Endothelial cell of umbilical vein (primary cell): ENCODE measurements around the gene MPDU1. TPM values are rescaled to one million over a fixed set of nuclear protein-coding genes. Genes with fewer than 3 reads are reported as not detected.
A peak's percentile ranks its signal among the peaks of the same experiment; 100 is the strongest.

Experiments
- BruUV-seq: library from RNA; stranded (reverse); fragments of 400-500 nt; replicated peaks from 2 replicates; lab custom pipeline; 2021; lab: Mats Ljungman, UMichigan
- CTCF ChIA-PET: fragments of 300-600, 350-600 bp; sonication (Branson Sonifier 250); formaldehyde crosslinking; loops from one replicate; lab custom pipeline; 2021; ENCODE audit warnings: antibody characterized with exemption, inconsistent platforms; lab: Charles Lee
- POLR2A ChIA-PET: fragments of 300-600, 350-600 bp; sonication (Branson Sonifier 250); formaldehyde crosslinking; loops from one replicate; lab custom pipeline; 2021; ENCODE audit warnings: antibody characterized with exemption, inconsistent platforms; lab: Charles Lee
- DNase-seq: peaks from one replicate; pipeline ENCODE4 v3.0.0-alpha.2; 2011; ENCODE audit warnings: low read depth, low spot score
- FAIRE-seq: peaks from 2 replicates; lab custom pipeline; 2011; peaks lifted over from hg19 to GRCh38; lab: Jason Lieb, UNC
- H2AFZ ChIP-seq: 2 replicates; pipeline ENCODE4 v1.6.0; 2012; ENCODE audit warnings: low read depth, low read length, control low read depth, inconsistent platforms
- H3K27ac ChIP-seq: 2 replicates; pipeline ENCODE4 v1.5.1; 2011; ENCODE audit warnings: low read depth, mild to moderate bottlenecking, control low read depth, low read length, moderate library complexity; ENCODE audit not compliant: insufficient read depth
- H3K27me3 ChIP-seq, 2 experiments: 2 replicates each; pipeline versions ENCODE4 v1.6.0 to v1.6.1; 2011; ENCODE audit warnings: low read length in 2 of 2, mixed read lengths in 1 of 2; ENCODE audit not compliant: control insufficient read depth in 2 of 2, insufficient read depth in 2 of 2
- H3K36me3 ChIP-seq, 2 experiments: 2 replicates in 1 of 2; 3 replicates in 1 of 2; pipeline ENCODE4 v1.5.1; 2011; ENCODE audit warnings: low read length in 2 of 2, mild to moderate bottlenecking in 1 of 2, moderate library complexity in 1 of 2; ENCODE audit not compliant: control insufficient read depth in 2 of 2, insufficient read depth in 2 of 2; ENCODE audit errors: extremely low read depth in 1 of 2
- H3K4me1 ChIP-seq: 3 replicates; pipeline ENCODE4 v1.5.1; 2011; ENCODE audit warnings: mild to moderate bottlenecking, low read length; ENCODE audit not compliant: control insufficient read depth, insufficient read depth; ENCODE audit errors: extremely low read depth
- H3K4me2 ChIP-seq: 2 replicates; pipeline ENCODE4 v1.6.1; 2011; ENCODE audit warnings: low read length, control low read depth, mixed read lengths; ENCODE audit not compliant: insufficient read depth
- H3K4me3 ChIP-seq, 3 experiments: fragments of 200-600 bp in 1 of 3; sonication (generic), shearing (Covaris generic) in 1 of 3; replicated peaks in 1 of 3; 2 replicates each; pipeline ENCODE4 v1.5.1; 2011 to 2016; ENCODE audit warnings: control low read depth in 3 of 3, low read length in 3 of 3, mild to moderate bottlenecking in 2 of 3, inconsistent platforms in 1 of 3, low read depth in 1 of 3, moderate library complexity in 1 of 3; ENCODE audit not compliant: insufficient read depth in 1 of 3
- H3K79me2 ChIP-seq: 2 replicates; pipeline ENCODE4 v1.6.0; 2012; ENCODE audit warnings: low read length, inconsistent platforms; ENCODE audit not compliant: control insufficient read depth, insufficient read depth
- H3K9ac ChIP-seq: replicated peaks from 2 replicates; pipeline ENCODE3; 2011; ENCODE audit warnings: low read length, control low read depth; ENCODE audit not compliant: insufficient read depth; ENCODE audit errors: extremely low read depth
- H3K9me1 ChIP-seq: replicated peaks from 3 replicates; pipeline ENCODE4 v1.6.0; 2011; ENCODE audit warnings: mild to moderate bottlenecking, low read length; ENCODE audit not compliant: control insufficient read depth, insufficient read depth; ENCODE audit errors: extremely low read depth
- H3K9me3 ChIP-seq: replicated peaks from 2 replicates; pipeline ENCODE4 v1.5.1; 2012; ENCODE audit warnings: low read length, inconsistent platforms; ENCODE audit not compliant: control insufficient read depth, insufficient read depth
- H4K20me1 ChIP-seq: replicated peaks from 2 replicates; pipeline ENCODE3; 2011; ENCODE audit warnings: mild to moderate bottlenecking, low read length; ENCODE audit not compliant: control insufficient read depth, insufficient read depth; ENCODE audit errors: extremely low read depth
- GATA2 ChIP-seq: IDR thresholded peaks from 2 replicates; pipeline ENCODE4 v1.7.0; 2011; ENCODE audit warnings: low read depth, mild to moderate bottlenecking, moderate library complexity, mixed read lengths, low read length; ENCODE audit not compliant: insufficient read length, insufficient read depth
- JUN ChIP-seq: IDR thresholded peaks from 2 replicates; pipeline ENCODE4 v1.6.1; 2011; ENCODE audit warnings: borderline replicate concordance, low read depth; ENCODE audit not compliant: insufficient read length, insufficient read depth
- MYC ChIP-seq: IDR thresholded peaks from one replicate; pipeline ENCODE4 v1.6.1; 2011; ENCODE audit warnings: mild to moderate bottlenecking, low read depth, low read length
- POLR2A ChIP-seq: IDR thresholded peaks from 2 replicates; pipeline ENCODE4 v1.6.1; 2012; ENCODE audit warnings: low read depth, mild to moderate bottlenecking, control low read depth, low read length
- POLR2AphosphoS5 ChIP-seq: IDR thresholded peaks from 2 replicates; pipeline ENCODE4 v1.6.1; 2012; ENCODE audit warnings: low read depth, mild to moderate bottlenecking, control low read depth, low read length, moderate library complexity; ENCODE audit not compliant: insufficient read depth
- dilution Hi-C: fragments of 300-500 bp; cut with MboI; formaldehyde crosslinking; loops from one replicate; pipeline ENCODE4 v1.15.0; 2019; ENCODE audit warnings: low sequenced_read_pairs; ENCODE audit not compliant: extremely low pct_ligation_motif_present
- intact Hi-C: fragments of 100-400 bp; cut with micrococcal nuclease; formaldehyde crosslinking; loops from one replicate; pipeline ENCODE4 v1.10.0; 2022
- polyA plus RNA-seq, 4 experiments: library from polyadenylated mRNA; depleted of rRNA in 3 of 4; stranded (reverse) in 3 of 4; unstranded in 1 of 4; fragments of >200 nt; gene quantifications; 2 replicates each; pipeline versions ENCODE4 v1.2.1 to v1.2.3, GENCODE V29; 2011 to 2012; ENCODE audit warnings: missing spikeins in 1 of 4
- total RNA-seq: library from RNA; stranded (reverse); gene quantifications from 2 replicates; pipeline ENCODE4 v1.2.3, GENCODE V29; 2021
- TF ChIP-seq, protein P1 (sequence below): IDR thresholded peaks from 2 replicates; pipeline ENCODE4 v1.6.1; 2011; ENCODE audit not compliant: insufficient read depth, insufficient read length

Gene MPDU1
- total and polyA plus RNA-seq, 2 donors (not counting 3 experiments of a cell fraction or from before 2014, with no cell fraction given): 78.0 to 368 TPM

GRCh38 chr17:7561589-7562207 lies 22.0 kb upstream of the MPDU1 start, which contains the start of gene SENP3:
Gene SENP3, plus strand, starts transcription at chr17:7561919. Its CDS starts 1,158 bp downstream, at chr17:7563077.
- Histone ChIP-seq H3K9ac (peak within 1 kb of the TSS; percentile 67), H3K27me3 (no peaks in the 10 kb centered on the region), H2AFZ (peak within 1 kb of the TSS; percentile 83), H3K27ac (peak within 1 kb of the TSS; percentile 60), H3K36me3 (peaks cover 8 to 12% of the 10 kb centered on the region in 2 experiments), H3K9me1 (no peaks in the 10 kb centered on the region), H3K4me1 (peaks cover 36% of the 10 kb centered on the region), H3K9me3 (no peaks in the 10 kb centered on the region), H3K4me3 (peak within 1 kb of the TSS; percentile 62 to 80 (median 70)), H4K20me1 (no peaks in the 10 kb centered on the region), H3K4me2 (peak within 1 kb of the TSS; percentile 86), H3K79me2 (peaks cover 39% of the 10 kb centered on the region)
- peak; percentile 77 for FAIRE-seq
- ChIA-PET CTCF (interaction anchor here (0.5 to 6.7 kb wide), 23 partner anchors 9 to 371 kb away, joined by 3 to 314 read pairs (median 11); partner anchors contain the start of genes FGF11, NEURL4, NLGN2 and PLSCR3), POLR2A (no interaction called here)
- TF ChIP-seq, protein P1, sequence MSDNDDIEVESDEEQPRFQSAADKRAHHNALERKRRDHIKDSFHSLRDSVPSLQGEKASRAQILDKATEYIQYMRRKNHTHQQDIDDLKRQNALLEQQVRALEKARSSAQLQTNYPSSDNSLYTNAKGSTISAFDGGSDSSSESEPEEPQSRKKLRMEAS: peak; percentile 4
- peak; percentile 69 for TF ChIP-seq POLR2AphosphoS5
- no peak for TF ChIP-seq POLR2A
- TF ChIP-seq MYC: peak; percentile 33
- no peak for TF ChIP-seq GATA2
- peak; percentile 85 for DNase-seq
- intact Hi-C loops (loop anchor here (1.0 to 2.0 kb wide), 11 partner anchors 11 to 237 kb away; partner anchors contain the start of genes FXR2, PLSCR3, POLR2A and TMEM256), dilution Hi-C loops (no loop called here)
- BruUV-seq: no TSS peak

- intact Hi-C loops (no loop called here), dilution Hi-C loops (no loop called here)
- no TSS peak for BruUV-seq
- H3K27me3 ChIP-seq: no peaks in the 10 kb centered on the region
- H4K20me1 ChIP-seq: no peaks in the 10 kb centered on the region
- H3K4me1 ChIP-seq: peaks cover 36% of the 10 kb centered on the region
- ChIA-PET CTCF (interaction anchor here (2.3 to 6.7 kb wide), 6 partner anchors 24 to 66 kb away, joined by 7 to 314 read pairs (median 45); partner anchors contain the start of gene SOX15), POLR2A (no interaction called here)
- H3K27ac ChIP-seq: peak overlapping the region; percentile 35
- H3K36me3 ChIP-seq: peaks cover 8 to 16% of the 10 kb centered on the region in 2 experiments
- peak overlapping the region; percentile 34 for H2AFZ ChIP-seq
- no peak for TF ChIP-seq JUN
- TF ChIP-seq, protein P1: no peak
- peak; percentile 57 for FAIRE-seq
- peak overlapping the region; percentile 67 for H3K9ac ChIP-seq
- no peak for DNase-seq
- peak overlapping the region; percentile 62 to 80 (median 70) for H3K4me3 ChIP-seq
- peak overlapping the region; percentile 82 for H3K4me2 ChIP-seq
- H3K79me2 ChIP-seq: peaks cover 39% of the 10 kb centered on the region
- no peaks in the 10 kb centered on the region for H3K9me1 ChIP-seq
- H3K9me3 ChIP-seq: no peaks in the 10 kb centered on the region
Measured at GRCh38 chr17:7562208-7562605, 21.4 kb upstream of the MPDU1 start.
